ENCODE results near the gene CCL25. TPM values are rescaled to one million over a fixed set of nuclear protein-coding genes. Genes with fewer than 3 reads are reported as not detected.

The CCL25 gene
- total and polyA plus RNA-seq, 9 of the 15 experiments (the other 6 are each of a cell fraction or from before 2014, with no cell fraction given) = 0.15 TPM; not detected in 8

DNA sequence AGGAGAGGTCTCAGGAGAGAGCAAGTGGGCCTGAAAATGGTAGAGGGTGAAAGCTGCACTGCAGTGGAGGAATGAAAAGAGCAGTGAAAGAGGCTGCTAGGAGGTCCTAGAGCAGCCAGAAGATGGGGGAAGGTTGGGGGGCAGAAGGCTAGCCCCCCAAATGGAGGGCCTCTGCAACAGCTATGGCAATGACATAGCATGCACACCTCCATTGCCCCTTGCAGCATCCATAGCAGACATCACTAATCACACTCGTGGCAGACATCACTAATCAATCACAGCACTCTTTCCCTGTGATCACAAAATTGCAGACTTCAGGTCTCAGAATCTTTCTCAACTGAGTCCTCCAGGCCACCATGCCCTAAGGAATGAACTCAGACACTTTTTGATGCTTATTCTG, 21.9 kb downstream of the CCL25 start (continued):
- TF ChIP-seq, protein P1, sequence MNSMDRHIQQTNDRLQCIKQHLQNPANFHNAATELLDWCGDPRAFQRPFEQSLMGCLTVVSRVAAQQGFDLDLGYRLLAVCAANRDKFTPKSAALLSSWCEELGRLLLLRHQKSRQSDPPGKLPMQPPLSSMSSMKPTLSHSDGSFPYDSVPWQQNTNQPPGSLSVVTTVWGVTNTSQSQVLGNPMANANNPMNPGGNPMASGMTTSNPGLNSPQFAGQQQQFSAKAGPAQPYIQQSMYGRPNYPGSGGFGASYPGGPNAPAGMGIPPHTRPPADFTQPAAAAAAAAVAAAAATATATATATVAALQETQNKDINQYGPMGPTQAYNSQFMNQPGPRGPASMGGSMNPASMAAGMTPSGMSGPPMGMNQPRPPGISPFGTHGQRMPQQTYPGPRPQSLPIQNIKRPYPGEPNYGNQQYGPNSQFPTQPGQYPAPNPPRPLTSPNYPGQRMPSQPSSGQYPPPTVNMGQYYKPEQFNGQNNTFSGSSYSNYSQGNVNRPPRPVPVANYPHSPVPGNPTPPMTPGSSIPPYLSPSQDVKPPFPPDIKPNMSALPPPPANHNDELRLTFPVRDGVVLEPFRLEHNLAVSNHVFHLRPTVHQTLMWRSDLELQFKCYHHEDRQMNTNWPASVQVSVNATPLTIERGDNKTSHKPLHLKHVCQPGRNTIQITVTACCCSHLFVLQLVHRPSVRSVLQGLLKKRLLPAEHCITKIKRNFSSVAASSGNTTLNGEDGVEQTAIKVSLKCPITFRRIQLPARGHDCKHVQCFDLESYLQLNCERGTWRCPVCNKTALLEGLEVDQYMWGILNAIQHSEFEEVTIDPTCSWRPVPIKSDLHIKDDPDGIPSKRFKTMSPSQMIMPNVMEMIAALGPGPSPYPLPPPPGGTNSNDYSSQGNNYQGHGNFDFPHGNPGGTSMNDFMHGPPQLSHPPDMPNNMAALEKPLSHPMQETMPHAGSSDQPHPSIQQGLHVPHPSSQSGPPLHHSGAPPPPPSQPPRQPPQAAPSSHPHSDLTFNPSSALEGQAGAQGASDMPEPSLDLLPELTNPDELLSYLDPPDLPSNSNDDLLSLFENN (IDR thresholded peaks at IDR 0.05; ENCODE audit: low read depth in 2 of 2, low read length in 2 of 2) = peak in 1 of 2 experiments; percentile 87; a peak in 2 of 4 replicates
- peak; percentile 72; the same call in 1 of the 2 replicates for TF ChIP-seq TRIM28 (IDR thresholded peaks at IDR 0.05)
- TF ChIP-seq RBM25 (IDR thresholded peaks at IDR 0.05; ENCODE audit: low read depth, low read length, severe bottlenecking) = peak; percentile 89
- TF ChIP-seq, protein P2, sequence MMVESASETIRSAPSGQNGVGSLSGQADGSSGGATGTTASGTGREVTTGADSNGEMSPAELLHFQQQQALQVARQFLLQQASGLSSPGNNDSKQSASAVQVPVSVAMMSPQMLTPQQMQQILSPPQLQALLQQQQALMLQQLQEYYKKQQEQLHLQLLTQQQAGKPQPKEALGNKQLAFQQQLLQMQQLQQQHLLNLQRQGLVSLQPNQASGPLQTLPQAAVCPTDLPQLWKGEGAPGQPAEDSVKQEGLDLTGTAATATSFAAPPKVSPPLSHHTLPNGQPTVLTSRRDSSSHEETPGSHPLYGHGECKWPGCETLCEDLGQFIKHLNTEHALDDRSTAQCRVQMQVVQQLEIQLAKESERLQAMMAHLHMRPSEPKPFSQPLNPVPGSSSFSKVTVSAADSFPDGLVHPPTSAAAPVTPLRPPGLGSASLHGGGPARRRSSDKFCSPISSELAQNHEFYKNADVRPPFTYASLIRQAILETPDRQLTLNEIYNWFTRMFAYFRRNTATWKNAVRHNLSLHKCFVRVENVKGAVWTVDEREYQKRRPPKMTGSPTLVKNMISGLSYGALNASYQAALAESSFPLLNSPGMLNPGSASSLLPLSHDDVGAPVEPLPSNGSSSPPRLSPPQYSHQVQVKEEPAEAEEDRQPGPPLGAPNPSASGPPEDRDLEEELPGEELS (CRISPR knock-in tag; IDR thresholded peaks at IDR 0.05; ENCODE audit: borderline replicate concordance) = no peak
- peak; percentile 91 for TF ChIP-seq SMARCA5 (IDR thresholded peaks at IDR 0.05)
- TF ChIP-seq, protein P3, sequence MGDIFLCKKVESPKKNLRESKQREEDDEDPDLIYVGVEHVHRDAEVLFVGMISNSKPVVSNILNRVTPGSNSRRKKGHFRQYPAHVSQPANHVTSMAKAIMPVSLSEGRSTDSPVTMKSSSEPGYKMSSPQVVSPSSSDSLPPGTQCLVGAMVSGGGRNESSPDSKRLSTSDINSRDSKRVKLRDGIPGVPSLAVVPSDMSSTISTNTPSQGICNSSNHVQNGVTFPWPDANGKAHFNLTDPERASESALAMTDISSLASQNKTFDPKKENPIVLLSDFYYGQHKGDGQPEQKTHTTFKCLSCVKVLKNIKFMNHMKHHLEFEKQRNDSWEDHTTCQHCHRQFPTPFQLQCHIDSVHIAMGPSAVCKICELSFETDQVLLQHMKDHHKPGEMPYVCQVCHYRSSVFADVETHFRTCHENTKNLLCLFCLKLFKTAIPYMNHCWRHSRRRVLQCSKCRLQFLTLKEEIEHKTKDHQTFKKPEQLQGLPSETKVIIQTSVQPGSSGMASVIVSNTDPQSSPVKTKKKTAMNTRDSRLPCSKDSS (IDR thresholded peaks at IDR 0.05; ENCODE audit: low read depth, partially characterized antibody) = peak; percentile 72
- TF ChIP-seq CC2D1A (IDR thresholded peaks at IDR 0.05) = peak; percentile 56; the same call in 1 of the 2 replicates
- no peak for TF ChIP-seq ZFP30 (CRISPR knock-in tag; IDR thresholded peaks at IDR 0.05; ENCODE audit: borderline replicate concordance)
- TF ChIP-seq HLTF (IDR thresholded peaks at IDR 0.05) = peak; percentile 99
- TF ChIP-seq CEBPG (CRISPR knock-in tag; IDR thresholded peaks at IDR 0.05) = no peak
- TF ChIP-seq CEBPG (tag; conservative IDR thresholded peaks at IDR 0.05 in 1 of 2, IDR thresholded peaks at IDR 0.05 in 1 of 2) = no peak
- peak in 1 of 2 experiments; percentile 96; a peak in 2 of 3 replicates for TF ChIP-seq CBX3 (IDR thresholded peaks at IDR 0.05; ENCODE audit: borderline replicate concordance in 1 of 2, low read length in 2 of 2)
- peak in 1 of 2 experiments; percentile 77; a peak in 3 of 4 replicates for TF ChIP-seq KDM1A (IDR thresholded peaks at IDR 0.05)
- no peak for TF ChIP-seq ZBTB8A (IDR thresholded peaks at IDR 0.05; ENCODE audit: partially characterized antibody)
- TF ChIP-seq, protein P4, sequence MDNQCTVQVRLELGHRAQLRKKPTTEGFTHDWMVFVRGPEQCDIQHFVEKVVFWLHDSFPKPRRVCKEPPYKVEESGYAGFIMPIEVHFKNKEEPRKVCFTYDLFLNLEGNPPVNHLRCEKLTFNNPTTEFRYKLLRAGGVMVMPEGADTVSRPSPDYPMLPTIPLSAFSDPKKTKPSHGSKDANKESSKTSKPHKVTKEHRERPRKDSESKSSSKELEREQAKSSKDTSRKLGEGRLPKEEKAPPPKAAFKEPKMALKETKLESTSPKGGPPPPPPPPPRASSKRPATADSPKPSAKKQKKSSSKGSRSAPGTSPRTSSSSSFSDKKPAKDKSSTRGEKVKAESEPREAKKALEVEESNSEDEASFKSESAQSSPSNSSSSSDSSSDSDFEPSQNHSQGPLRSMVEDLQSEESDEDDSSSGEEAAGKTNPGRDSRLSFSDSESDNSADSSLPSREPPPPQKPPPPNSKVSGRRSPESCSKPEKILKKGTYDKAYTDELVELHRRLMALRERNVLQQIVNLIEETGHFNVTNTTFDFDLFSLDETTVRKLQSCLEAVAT (IDR thresholded peaks at IDR 0.05) = peak in 1 of 2 experiments; percentile 99; a peak in 2 of 4 replicates
- TF ChIP-seq TRIM24 (IDR thresholded peaks at IDR 0.05) = peak in 1 of 2 experiments; percentile 58; a peak in 2 of 4 replicates
- TF ChIP-seq MYBL2 (IDR thresholded peaks at IDR 0.05; ENCODE audit: low read depth) = no peak
- TF ChIP-seq MYBL2 (CRISPR knock-in tag; IDR thresholded peaks at IDR 0.05; ENCODE audit: borderline replicate concordance) = no peak
- 0 out of 2 replicates have a peak, but pooled peaks have one; percentile 8 for TF ChIP-seq ZNF24 (IDR thresholded peaks at IDR 0.05)
- peak; percentile 58; the same call in 1 of the 2 replicates for TF ChIP-seq HDAC2 (IDR thresholded peaks at IDR 0.05)
- no peak for TF ChIP-seq SMC3 (conservative IDR thresholded peaks at IDR 0.05; ENCODE audit: insufficient read depth, low read depth, low read length)
- peak; percentile 69; the same call in 1 of the 2 replicates for TF ChIP-seq CBX5 (IDR thresholded peaks at IDR 0.05; ENCODE audit: borderline replicate concordance, low read depth)
